K562 (cell line): ENCODE data around the gene COL25A1. TPM values are rescaled to one million over a fixed set of nuclear protein-coding genes. Genes with fewer than 3 reads are reported as not detected.

Experiments used
- ATAC-seq: fragments of 200-7000 bp; cut with Tn5 transposase; 3 replicates; pipeline ENCODE4 v1.9.1; 2020; ENCODE audit warnings: moderate library complexity
- BruUV-seq: library from RNA; stranded (reverse); fragments of 400-500 nt; replicated peaks from 2 replicates; lab custom pipeline; 2021; lab: Mats Ljungman, UMichigan
- CTCF ChIA-PET: fragments of 300-600 bp; formaldehyde crosslinking; extraction: SDS; loops from one replicate; lab custom pipeline; 2021; ENCODE audit warnings: low intra/inter-chr PET ratio; lab: Yijun Ruan, JAX
- POLR2A ChIA-PET: fragments of 300-600, 350-650 bp; sonication (Branson Sonifier 250); formaldehyde crosslinking; extraction: SDS; loops from one replicate; lab custom pipeline; 2021; ENCODE audit warnings: antibody characterized with exemption, inconsistent platforms; lab: Yijun Ruan, JAX
- DNase-seq, 4 experiments: peaks; one replicate each; pipeline versions ENCODE4 v3.0.0 to v3.0.0-alpha.2; 2011 to 2018; ENCODE audit warnings: low spot score in 3 of 4, mixed read lengths in 3 of 4; ENCODE audit errors: extremely low read depth in 1 of 4
- FAIRE-seq: peaks from 2 replicates; lab custom pipeline; 2011; peaks lifted over from hg19 to GRCh38; lab: Jason Lieb, UNC
- H2AFZ ChIP-seq: 2 replicates; pipeline ENCODE4 v1.6.0; 2011; ENCODE audit warnings: low read depth, low read length, control low read depth, inconsistent platforms
- H3K27ac ChIP-seq: fragments of 200-600 bp; 3 replicates; pipeline ENCODE4 v1.8.0; 2011; ENCODE audit warnings: low read depth, mild to moderate bottlenecking, control low read depth, inconsistent platforms, low read length, moderate library complexity, mixed read lengths; ENCODE audit errors: extremely low read depth
- H3K27me3 ChIP-seq, 2 experiments: fragments of 300-600 bp in 1 of 2; 2 replicates in 1 of 2; 3 replicates in 1 of 2; pipeline versions ENCODE4 v1.6.0 to v1.8.0; 2011; ENCODE audit warnings: inconsistent platforms in 2 of 2, low read length in 2 of 2, mild to moderate bottlenecking in 1 of 2, mixed read lengths in 1 of 2, moderate library complexity in 1 of 2; ENCODE audit not compliant: control insufficient read depth in 2 of 2, insufficient read depth in 2 of 2
- H3K36me3 ChIP-seq: fragments of 300-600 bp; 3 replicates; pipeline ENCODE4 v1.8.0; 2011; ENCODE audit warnings: mild to moderate bottlenecking, low read length, inconsistent platforms; ENCODE audit not compliant: control insufficient read depth, insufficient read depth
- H3K4me1 ChIP-seq, 2 experiments: fragments of 200-600 bp in 1 of 2; replicated peaks in 1 of 2; 2 replicates in 1 of 2; 3 replicates in 1 of 2; pipeline versions ENCODE4 v1.5.1 to v1.8.0; 2011; ENCODE audit warnings: inconsistent platforms in 2 of 2, low read length in 2 of 2, mild to moderate bottlenecking in 1 of 2, mixed read lengths in 1 of 2, moderate library complexity in 1 of 2; ENCODE audit not compliant: control insufficient read depth in 2 of 2, insufficient read depth in 2 of 2
- H3K4me2 ChIP-seq: 2 replicates; pipeline ENCODE4 v1.6.1; 2011; ENCODE audit warnings: low read length, control low read depth, inconsistent platforms, mixed read lengths; ENCODE audit not compliant: insufficient read depth
- H3K4me3 ChIP-seq: fragments of 200-600 bp; sonication (generic), shearing (Covaris generic); 2 replicates; pipeline ENCODE4 v1.5.1; 2016; ENCODE audit warnings: control low read depth, inconsistent platforms
- H3K79me2 ChIP-seq: fragments of 200-600 bp; 3 replicates; pipeline ENCODE4 v1.8.0; 2011; ENCODE audit warnings: low read length, inconsistent platforms; ENCODE audit not compliant: control insufficient read depth, insufficient read depth
- H3K9ac ChIP-seq, 2 experiments: 2 replicates each; pipeline versions ENCODE4 v1.6.0 to v1.6.1; 2011; ENCODE audit warnings: low read depth in 2 of 2, low read length in 2 of 2, control low read depth in 1 of 2, inconsistent platforms in 1 of 2, mild to moderate bottlenecking in 1 of 2, mixed read lengths in 1 of 2; ENCODE audit not compliant: insufficient read depth in 1 of 2
- H3K9me1 ChIP-seq: one replicate; pipeline ENCODE4 v1.6.0; 2011; ENCODE audit warnings: inconsistent platforms, mild to moderate bottlenecking, low read length, moderate library complexity; ENCODE audit not compliant: control insufficient read depth, insufficient read depth
- H3K9me3 ChIP-seq: replicated peaks from 2 replicates; pipeline ENCODE4 v1.5.1; 2011; ENCODE audit warnings: low read depth, low read length, inconsistent platforms; ENCODE audit not compliant: control insufficient read depth, insufficient read depth
- H4K20me1 ChIP-seq: replicated peaks from 2 replicates; pipeline ENCODE4 v1.6.1; 2011; ENCODE audit warnings: low read length, inconsistent platforms, mixed read lengths; ENCODE audit not compliant: control insufficient read depth, insufficient read depth
- CBFA2T3 ChIP-seq: fragments of 450-650 bp; IDR thresholded peaks from 2 replicates; pipeline ENCODE4 v1.6.1; 2017
- CTCFL ChIP-seq: IDR thresholded peaks from 2 replicates; pipeline ENCODE4 v1.6.1; 2011; ENCODE audit warnings: borderline replicate concordance, low read depth, mild to moderate bottlenecking, moderate library complexity, low read length; ENCODE audit not compliant: insufficient read depth, poor library complexity, severe bottlenecking
- DNMT1 ChIP-seq: fragments of 450-650 bp; IDR thresholded peaks from 2 replicates; pipeline ENCODE4 v1.6.1; 2016; ENCODE audit warnings: antibody characterized with exemption, mild to moderate bottlenecking
- KDM1A ChIP-seq, 2 experiments: fragments of 450-650 bp; IDR thresholded peaks; 2 replicates each; pipeline ENCODE4 v1.6.1; 2016; ENCODE audit warnings: mild to moderate bottlenecking in 2 of 2
- NFIC ChIP-seq: fragments of 450-650 bp; IDR thresholded peaks from 2 replicates; pipeline ENCODE4 v1.6.1; 2017; ENCODE audit warnings: mild to moderate bottlenecking, inconsistent platforms
- NFIX ChIP-seq: fragments of 250-450 bp; sonication (Bioruptor Pico); IDR thresholded peaks from 2 replicates; pipeline ENCODE4 v1.4.0; 2020; ENCODE audit warnings: low read depth, mild to moderate bottlenecking, moderate library complexity
- RCOR1 ChIP-seq, 2 experiments: IDR thresholded peaks; 2 replicates each; pipeline ENCODE4 v1.6.1; 2012; ENCODE audit warnings: low read depth in 2 of 2, low read length in 2 of 2, borderline replicate concordance in 1 of 2, improper control_type of control experiment in 1 of 2
- TEAD4 ChIP-seq, 2 experiments: sonication (generic) in 1 of 2; formaldehyde crosslinking in 1 of 2; IDR thresholded peaks; 2 replicates each; pipeline versions ENCODE4 v1.6.1 to v1.8.0; 2012 to 2022; ENCODE audit warnings: borderline replicate concordance in 1 of 2, inconsistent platforms in 1 of 2, low read length in 1 of 2, mild to moderate bottlenecking in 1 of 2, missing genetic modification reagents in 1 of 2
- TFE3 ChIP-seq: fragments of 450-650 bp; formaldehyde crosslinking; IDR thresholded peaks from 2 replicates; pipeline ENCODE4 v1.4.0; 2020; ENCODE audit warnings: mild to moderate bottlenecking, mixed read lengths
- ZNF165 ChIP-seq: fragments of 250-450 bp; sonication (Bioruptor Pico); IDR thresholded peaks from 2 replicates; pipeline ENCODE4 v1.4.0; 2020; ENCODE audit warnings: borderline replicate concordance
- WGBS: fragments of 100-300 bp; shearing (Covaris generic); methylation state at CpG from one replicate; pipeline ENCODE4 v1.1.6; 2016; ENCODE audit warnings: low coverage, mixed read lengths; ENCODE audit not compliant: insufficient coverage; ENCODE audit errors: missing lambda C conversion rate; 5-methylcytosine and 5-hydroxymethylcytosine counted together
- in situ Hi-C: fragments of 300-500 bp; cut with MboI; formaldehyde crosslinking; loops from 4 replicates; pipeline ENCODE4 v1.15.0; 2018; ENCODE audit warnings: inconsistent platforms, mixed read lengths
- intact Hi-C: fragments of 100-400 bp; cut with micrococcal nuclease; formaldehyde crosslinking; loops from 2 replicates; pipeline ENCODE4 v1.14.2; 2022
- polyA plus RNA-seq, 8 experiments: library from polyadenylated mRNA; depleted of rRNA in 4 of 8; stranded (reverse) in 5 of 8; unstranded in 3 of 8; fragments of >200 nt; fragmentation: Nextera tagmentation in 2 of 8; fragmentation: Illumina TruSeq in 1 of 8; extraction: Ambion mirVana in 2 of 8; extraction: Trizol in 1 of 8; gene quantifications; 2 replicates each; pipeline versions ENCODE4 v1.2.1 to v1.2.3, GENCODE V29; 2011 to 2014; ENCODE audit warnings: inconsistent platforms in 1 of 8, missing spikeins in 1 of 8
- total RNA-seq, 7 experiments: library from RNA; depleted of rRNA in 6 of 7; stranded (reverse); fragments of >200 nt in 6 of 7; fragmentation: Illumina TruSeq in 2 of 7; extraction: Trizol in 2 of 7; gene quantifications; 2 replicates each; pipeline versions ENCODE4 v1.2.1 to v1.2.3, GENCODE V29; 2011 to 2021; ENCODE audit warnings: low replicate concordance in 1 of 7

The COL25A1 gene
- total and polyA plus RNA-seq, 9 of the 15 experiments (the other 6 are each of a cell fraction or from before 2014, with no cell fraction given): 0.03 to 0.62 (median 0.27) TPM

GRCh38 chr4:108829966-108830492, 472.4 kb downstream of the COL25A1 start:
- Histone ChIP-seq H4K20me1 (no peaks in the 10 kb centered on the region), H3K9ac (no peak overlapping the region), H3K79me2 (no peaks in the 10 kb centered on the region), H3K27ac (no peak overlapping the region), H3K4me3 (no peak overlapping the region), H2AFZ (no peak overlapping the region), H3K36me3 (no peaks in the 10 kb centered on the region), H3K9me1 (no peaks in the 10 kb centered on the region), H3K4me2 (no peak overlapping the region), H3K4me1 (no peaks in the 10 kb centered on the region; a peak in 1 of 5 replicates), H3K27me3 (peaks cover 4 to 8% of the 10 kb centered on the region in 2 experiments; a peak in 3 of 5 replicates), H3K9me3 (no peaks in the 10 kb centered on the region)
- intact Hi-C loops (loop anchor here (10.0 kb wide), 2 partner anchors 195 to 305 kb away; no protein-coding TSS in a partner anchor), in situ Hi-C loops (loop anchor here (25.0 kb wide), 1 partner anchor 482 kb away; the partner anchor contains the start of gene COL25A1)
- DNase-seq (no peak), ATAC-seq (no peak), FAIRE-seq (no peak)
- POLR2A ChIA-PET: no interaction called here
- TF ChIP-seq DNMT1: no peak
- BruUV-seq: no TSS peak
- 4% methylated on average over 4 of the region's 4 CpGs for WGBS
- CTCF ChIA-PET: interaction anchor here (1.7 kb wide), 1 partner anchor 577 kb away, joined by 4 read pairs; no protein-coding TSS in a partner anchor

GRCh38 chr4:108828620-108829019, 473.8 kb downstream of the COL25A1 start:
- no peaks in the 10 kb centered on the region for H3K36me3 ChIP-seq
- no peak overlapping the region for H3K4me2 ChIP-seq
- no peaks in the 10 kb centered on the region for H3K79me2 ChIP-seq
- H3K27ac ChIP-seq: no peak overlapping the region
- no peaks in the 10 kb centered on the region for H4K20me1 ChIP-seq
- H3K9me1 ChIP-seq: no peaks in the 10 kb centered on the region
- 6% methylated on average over 3 of the region's 3 CpGs for WGBS
- H3K4me3 ChIP-seq: no peak overlapping the region
- H3K27me3 ChIP-seq: peaks cover 4 to 8% of the 10 kb centered on the region in 2 experiments; a peak in 3 of 5 replicates
- intact Hi-C loops (no loop called here), in situ Hi-C loops (loop anchor here (25.0 kb wide), 1 partner anchor 484 kb away; the partner anchor contains the start of gene COL25A1)
- no TSS peak for BruUV-seq
- H3K9me3 ChIP-seq: no peaks in the 10 kb centered on the region
- peak in 3 of 4 experiments; percentile 16 to 23 (median 18) for DNase-seq
- H3K9ac ChIP-seq: no peak overlapping the region
- FAIRE-seq: no peak
- ChIA-PET POLR2A (no interaction called here), CTCF (no interaction called here)
- ATAC-seq: no peak
- no peaks in the 10 kb centered on the region for H3K4me1 ChIP-seq
- TF ChIP-seq NFIC (peak; percentile 94), TEAD4 (IDR thresholded peaks at IDR 0.05; ENCODE audit: low read length) (peak; percentile 41; the same call in 1 of the 2 replicates), TEAD4 (CRISPR knock-in tag; IDR thresholded peaks at IDR 0.05; ENCODE audit: borderline replicate concordance) (no peak), ZNF165 (CRISPR knock-in tag) (no peak), NFIX (peak; percentile 79), CTCFL (no peak), CBFA2T3 (peak; percentile 64), RCOR1 (IDR thresholded peaks at IDR 0.05; ENCODE audit: borderline replicate concordance in 1 of 2, low read depth in 2 of 2, low read length in 2 of 2) (peak in 1 of 2 experiments; percentile 80; a peak in 2 of 4 replicates), TFE3 (no peak), KDM1A (IDR thresholded peaks at IDR 0.05) (peak; percentile 55 to 67; a peak in 2 of 4 replicates)
- H2AFZ ChIP-seq: no peak overlapping the region
